A673 (cell line): ENCODE data around the gene DCUN1D5. TPM values are rescaled to one million over a fixed set of nuclear protein-coding genes. Genes with fewer than 3 reads are reported as not detected.
A peak's percentile ranks its signal among the peaks of the same experiment; 100 is the strongest.

ENCODE experiments used
- BruUV-seq: library from RNA; stranded (reverse); fragments of 400-500 nt; replicated peaks from 2 replicates; lab custom pipeline; 2021; lab: Mats Ljungman, UMichigan
- CTCF ChIA-PET: fragments of 300-600 bp; sonication (Branson Sonifier 250); formaldehyde crosslinking; loops from one replicate; lab custom pipeline; 2022; ENCODE audit warnings: antibody characterized with exemption; lab: Charles Lee
- POLR2A ChIA-PET: fragments of 300-600 bp; sonication (Branson Sonifier 250); formaldehyde crosslinking; loops from one replicate; lab custom pipeline; 2022; ENCODE audit warnings: antibody characterized with exemption; ENCODE audit not compliant: low non-redundant PET; lab: Charles Lee
- DNase-seq: peaks from one replicate; pipeline ENCODE4 v3.0.0-alpha.2; 2015; ENCODE audit warnings: low spot score
- H3K27ac ChIP-seq: fragments of 200-600 bp; sonication (generic); 2 replicates; pipeline ENCODE4 v1.5.1; 2016; ENCODE audit warnings: mixed run types, low read depth, mild to moderate bottlenecking, mixed read lengths, antibody characterized with exemption, low read length; ENCODE audit not compliant: poor library complexity, severe bottlenecking
- H3K27me3 ChIP-seq: fragments of 200-600 bp; sonication (generic); replicated peaks from 2 replicates; pipeline ENCODE4 v1.6.1; 2017; ENCODE audit warnings: mixed run types, low read depth, mild to moderate bottlenecking, mixed read lengths, antibody characterized with exemption, low read length; ENCODE audit not compliant: insufficient read depth, poor library complexity
- H3K36me3 ChIP-seq: fragments of 200-600 bp; sonication (generic); 2 replicates; pipeline ENCODE4 v1.6.1; 2016; ENCODE audit warnings: mixed run types, mild to moderate bottlenecking, mixed read lengths, antibody characterized with exemption, low read length; ENCODE audit not compliant: insufficient read depth, poor library complexity, severe bottlenecking
- H3K4me1 ChIP-seq: fragments of 200-600 bp; sonication (generic); 2 replicates; pipeline ENCODE4 v1.6.1; 2017; ENCODE audit warnings: mixed run types, mild to moderate bottlenecking, mixed read lengths, antibody characterized with exemption, low read length; ENCODE audit not compliant: insufficient read depth, poor library complexity, severe bottlenecking
- H3K4me3 ChIP-seq: fragments of 200-600 bp; sonication (generic); 2 replicates; pipeline ENCODE4 v1.5.1; 2016; ENCODE audit warnings: low read depth, mixed run types, mild to moderate bottlenecking, mixed read lengths, low read length; ENCODE audit not compliant: poor library complexity, severe bottlenecking
- H3K9me3 ChIP-seq: fragments of 200-600 bp; sonication (generic); 2 replicates; pipeline ENCODE4 v1.6.1; 2016; ENCODE audit warnings: mixed run types, low read depth, mild to moderate bottlenecking, mixed read lengths, antibody characterized with exemption, low read length; ENCODE audit not compliant: poor library complexity, severe bottlenecking
- CTCF ChIP-seq: fragments of 300-800, 200-600 bp; sonication (generic); conservative IDR thresholded peaks from 2 replicates; pipeline ENCODE4 v1.5.1; 2017; ENCODE audit warnings: low read depth, mild to moderate bottlenecking, antibody characterized with exemption, low read length, moderate library complexity, mixed read lengths
- EZH2 ChIP-seq: fragments of 200-600 bp; sonication (generic); IDR thresholded peaks from 2 replicates; pipeline ENCODE4 v1.6.1; 2017; ENCODE audit warnings: borderline replicate concordance, low read depth, mild to moderate bottlenecking, mixed read lengths, antibody characterized with exemption, low read length; ENCODE audit not compliant: poor library complexity, severe bottlenecking
- intact Hi-C: fragments of 100-400 bp; cut with micrococcal nuclease; formaldehyde crosslinking; loops from one replicate; pipeline ENCODE4 v1.10.0; 2022; ENCODE audit not compliant: unreplicated experiment
- total RNA-seq: library from RNA; stranded (reverse); gene quantifications from 2 replicates; pipeline ENCODE4 v1.2.3, GENCODE V29; 2021

The DCUN1D5 gene
- total RNA-seq, 1 experiment from 2014 or later: 102 TPM

GRCh38 chr11:103043826-103044678 lies 47.9 kb downstream of the DCUN1D5 start:
- POLR2A ChIA-PET: no interaction called here
- intact Hi-C loops: no loop called here

GRCh38 chr11:103042161-103042560 lies 49.8 kb downstream of the DCUN1D5 start:
- BruUV-seq: no TSS peak
- ChIA-PET CTCF (no interaction called here), POLR2A (no interaction called here)
- intact Hi-C loops: no loop called here
- no peaks in the 10 kb centered on the region for H3K27me3 ChIP-seq
- peak overlapping the region; percentile 48 for H3K27ac ChIP-seq
- no peaks in the 10 kb centered on the region for H3K9me3 ChIP-seq
- TF ChIP-seq EZH2: no peak
- no peak for TF ChIP-seq CTCF
- DNase-seq: peak; percentile 42
- no peaks in the 10 kb centered on the region for H3K36me3 ChIP-seq
- no peak overlapping the region for H3K4me3 ChIP-seq
- H3K4me1 ChIP-seq: peaks cover 10% of the 10 kb centered on the region

More at GRCh38 chr11:103043826-103044678, 47.9 kb downstream of the DCUN1D5 start:
- H3K36me3 ChIP-seq: no peaks in the 10 kb centered on the region
- H3K27me3 ChIP-seq: no peaks in the 10 kb centered on the region
- BruUV-seq: no TSS peak
- H3K9me3 ChIP-seq: no peaks in the 10 kb centered on the region
- no peak for DNase-seq
- no peak overlapping the region for H3K4me3 ChIP-seq
- CTCF ChIA-PET: no interaction called here
- TF ChIP-seq CTCF (no peak), EZH2 (no peak)
- H3K4me1 ChIP-seq: peaks cover 10% of the 10 kb centered on the region
- H3K27ac ChIP-seq: no peak overlapping the region

- BruUV-seq: no TSS peak
- Histone ChIP-seq H3K4me1 (peaks cover 13% of the 10 kb centered on the region), H3K36me3 (no peaks in the 10 kb centered on the region), H3K9me3 (no peaks in the 10 kb centered on the region), H3K27me3 (no peaks in the 10 kb centered on the region), H3K27ac (peak overlapping the region; percentile 61), H3K4me3 (no peak overlapping the region)
- ChIA-PET CTCF (interaction anchor here (0.7 to 1.4 kb wide), 5 partner anchors 17 to 298 kb away, joined by 3 to 7 read pairs (median 4); partner anchors contain the start of gene MMP1), POLR2A (interaction anchor here (0.5 kb wide), 1 partner anchor 17 kb away, joined by 4 read pairs; no protein-coding TSS in a partner anchor)
- peak; percentile 95 for DNase-seq
- intact Hi-C loops: loop anchor here (2.0 to 5.0 kb wide), 2 partner anchors 19 to 104 kb away; no protein-coding TSS in a partner anchor
- TF ChIP-seq CTCF (peak; percentile 85), EZH2 (no peak)
These were observed 56.0 kb downstream of the DCUN1D5 start for GRCh38 chr11:103035791-103036434.
